ENCODE data around the gene ITGB7.

Gene ITGB7

GRCh38 chr12:53208877-53209463 lies 1.9 kb upstream of the ITGB7 start:
- no peaks in the 10 kb centered on the region for H4K20me1 ChIP-seq (ENCODE audit: insufficient read depth, low read length)
- H3K9me3 ChIP-seq (replicated peaks; ENCODE audit: insufficient read depth, low read length): no peaks in the 10 kb centered on the region
- peak overlapping the region; percentile 56 for H3K9ac ChIP-seq (ENCODE audit: low read length)
- peak overlapping the region; percentile 87 for H3K27ac ChIP-seq (ENCODE audit: low read length)
- H3F3A ChIP-seq (ENCODE audit: insufficient read depth, low read length): peaks cover 76% of the 10 kb centered on the region
- H2AFZ ChIP-seq (ENCODE audit: low read length): 0 out of 2 replicates have a peak overlapping the region, but pooled peaks have one; percentile 12
- H3K36me3 ChIP-seq (replicated peaks; ENCODE audit: insufficient read depth, low read length): peaks cover 12% of the 10 kb centered on the region; the same call in 1 of the 2 replicates
- no peaks in the 10 kb centered on the region for H3K9me2 ChIP-seq (replicated peaks; ENCODE audit: insufficient read depth, low read length)
- peaks cover 75% of the 10 kb centered on the region for H3K79me2 ChIP-seq (ENCODE audit: low read length)
- peak; percentile 64 for DNase-seq
- peak overlapping the region; percentile 98 for H3K4me2 ChIP-seq (ENCODE audit: low read depth, low read length)
- H3K4me3 ChIP-seq (ENCODE audit: low read length): peak overlapping the region; percentile 83
- no peak for TF ChIP-seq EZH2 (optimal IDR thresholded peaks at IDR 0.05; ENCODE audit: low read depth, low read length)
- TF ChIP-seq CTCF (IDR thresholded peaks at IDR 0.05; ENCODE audit: low read length): no peak
- TF ChIP-seq EZH2phosphoT487 (IDR thresholded peaks at IDR 0.05; ENCODE audit: low read length): no peak
- no peaks in the 10 kb centered on the region for H3K27me3 ChIP-seq (replicated peaks; ENCODE audit: insufficient read depth, low read length)
- peaks cover 31% of the 10 kb centered on the region for H3K4me1 ChIP-seq (ENCODE audit: low read length)

- peak overlapping the region; percentile 13; the same call in 1 of the 2 replicates for H3K9ac ChIP-seq (ENCODE audit: low read length)
- H3K79me2 ChIP-seq (ENCODE audit: low read length): peaks cover 80% of the 10 kb centered on the region
- H3F3A ChIP-seq (ENCODE audit: insufficient read depth, low read length): peaks cover 81% of the 10 kb centered on the region
- H3K4me3 ChIP-seq (ENCODE audit: low read length): peak overlapping the region; percentile 83
- TF ChIP-seq EZH2 (optimal IDR thresholded peaks at IDR 0.05; ENCODE audit: low read depth, low read length): no peak
- no peak for TF ChIP-seq CTCF (IDR thresholded peaks at IDR 0.05; ENCODE audit: low read length)
- no peak for TF ChIP-seq EZH2phosphoT487 (IDR thresholded peaks at IDR 0.05; ENCODE audit: low read length)
- peaks cover 12% of the 10 kb centered on the region; the same call in 1 of the 2 replicates for H3K36me3 ChIP-seq (replicated peaks; ENCODE audit: insufficient read depth, low read length)
- H3K9me3 ChIP-seq (replicated peaks; ENCODE audit: insufficient read depth, low read length): no peaks in the 10 kb centered on the region
- H2AFZ ChIP-seq (ENCODE audit: low read length): no peak overlapping the region
- no peaks in the 10 kb centered on the region for H3K9me2 ChIP-seq (replicated peaks; ENCODE audit: insufficient read depth, low read length)
- peak overlapping the region; percentile 87 for H3K27ac ChIP-seq (ENCODE audit: low read length)
- no peak for DNase-seq
- peak overlapping the region; percentile 98 for H3K4me2 ChIP-seq (ENCODE audit: low read depth, low read length)
- H4K20me1 ChIP-seq (ENCODE audit: insufficient read depth, low read length): no peaks in the 10 kb centered on the region
- H3K4me1 ChIP-seq (ENCODE audit: low read length): peaks cover 28% of the 10 kb centered on the region
- no peaks in the 10 kb centered on the region for H3K27me3 ChIP-seq (replicated peaks; ENCODE audit: insufficient read depth, low read length)
These were observed 1.4 kb upstream of the ITGB7 start for GRCh38 chr12:53208435-53208834.

- no peak overlapping the region for H2AFZ ChIP-seq (ENCODE audit: low read length)
- peak overlapping the region; percentile 99 for H3K27ac ChIP-seq (ENCODE audit: low read length)
- peaks cover 92% of the 10 kb centered on the region for H3F3A ChIP-seq (ENCODE audit: insufficient read depth, low read length)
- H3K4me1 ChIP-seq (ENCODE audit: low read length): peaks cover 29% of the 10 kb centered on the region
- peak overlapping the region; percentile 94 for H3K4me3 ChIP-seq (ENCODE audit: low read length)
- peak overlapping the region; percentile 77 for H3K4me2 ChIP-seq (ENCODE audit: low read depth, low read length)
- no peaks in the 10 kb centered on the region for H4K20me1 ChIP-seq (ENCODE audit: insufficient read depth, low read length)
- H3K9me3 ChIP-seq (replicated peaks; ENCODE audit: insufficient read depth, low read length): no peaks in the 10 kb centered on the region
- H3K9me2 ChIP-seq (replicated peaks; ENCODE audit: insufficient read depth, low read length): no peaks in the 10 kb centered on the region
- peaks cover 12% of the 10 kb centered on the region; the same call in 1 of the 2 replicates for H3K36me3 ChIP-seq (replicated peaks; ENCODE audit: insufficient read depth, low read length)
- DNase-seq: peak; percentile 97
- H3K9ac ChIP-seq (ENCODE audit: low read length): peak overlapping the region; percentile 99
- TF ChIP-seq CTCF (IDR thresholded peaks at IDR 0.05; ENCODE audit: low read length): no peak
- peaks cover 99% of the 10 kb centered on the region for H3K79me2 ChIP-seq (ENCODE audit: low read length)
- H3K27me3 ChIP-seq (replicated peaks; ENCODE audit: insufficient read depth, low read length): no peaks in the 10 kb centered on the region
These were observed 1.2 kb downstream of the ITGB7 start for GRCh38 chr12:53205747-53206419.

All from MM.1S (cell line).